Stimulated activated CD4-positive, alpha-beta T cell treated with anti-CD3 and anti-CD28 coated beads, Interleukin-4, amount 100 ng/mL, for 24 hours (primary cell): Measurements from ENCODE around the gene HCRTR1.

Source experiments
- DNase-seq: peaks from one replicate; pipeline ENCODE4 v3.0.0-alpha.2; 2020

Gene HCRTR1

GRCh38 chr1:31617218-31617915 is at the start of gene HCRTR1:
Gene HCRTR1 (plus strand): TSS chr1:31617689. CDS start chr1:31619193, 1,504 bp downstream.
- DNase-seq = no peak

DNA sequence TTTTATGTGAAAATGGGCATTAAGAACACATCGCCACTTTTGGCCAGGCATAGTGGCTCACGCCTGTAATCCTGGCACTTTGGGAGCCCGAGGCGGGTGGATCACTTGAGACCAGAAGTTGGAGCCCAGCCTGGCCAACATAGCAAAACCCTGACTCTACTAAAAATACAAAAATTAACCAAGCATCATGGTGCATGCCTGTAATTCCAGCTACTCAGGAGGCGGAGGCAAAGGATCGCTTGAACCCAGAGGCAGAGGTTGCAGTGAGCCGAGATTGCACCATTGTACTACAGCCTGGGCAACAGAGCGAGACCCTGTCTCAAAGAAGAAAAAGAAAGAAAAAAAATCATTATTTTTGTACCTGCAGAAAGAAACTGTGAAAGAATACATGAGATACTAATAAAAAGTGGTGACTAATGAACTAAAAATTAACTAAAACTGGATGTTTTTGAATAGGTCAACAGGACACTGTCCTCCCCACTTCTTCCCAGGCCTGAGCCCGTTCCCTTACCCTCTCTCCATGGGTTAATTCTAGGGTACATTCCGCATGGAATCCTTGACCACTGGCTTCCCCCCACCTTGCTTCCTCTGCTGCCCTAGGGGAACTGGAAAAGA is 49.4 kb upstream of the HCRTR1 start:
- DNase-seq = no peak

- no peak for DNase-seq
These were observed 48.4 kb upstream of the HCRTR1 start for GRCh38 chr1:31568895-31569595.

DNA sequence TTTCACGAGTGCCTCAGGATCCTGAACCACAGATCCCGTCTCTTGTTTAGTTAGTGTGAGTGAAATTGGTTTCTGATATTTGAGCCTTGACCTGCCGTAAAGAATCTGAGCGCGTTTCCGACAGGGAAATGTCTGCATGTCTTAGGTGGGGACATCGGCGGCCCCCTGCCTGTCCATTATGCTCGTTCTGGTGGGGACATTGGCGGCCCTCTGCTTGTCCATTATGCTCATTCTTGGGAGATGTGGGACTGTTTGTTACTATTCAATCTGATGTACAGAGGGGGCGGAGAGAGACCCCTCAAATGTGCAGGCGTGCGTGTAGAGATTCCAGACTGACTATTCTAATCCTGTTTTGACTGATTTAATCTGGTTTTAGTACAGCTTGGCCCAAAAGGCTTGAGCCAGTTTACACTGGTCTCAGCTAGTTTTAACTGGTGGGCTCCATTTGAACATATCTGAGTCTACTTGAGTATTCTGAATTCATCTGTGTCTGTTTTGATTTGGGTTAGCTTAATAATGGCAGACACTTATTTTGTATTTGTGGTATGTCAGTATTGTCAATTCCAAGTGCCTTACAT is 47.8 kb upstream of the HCRTR1 start:
- DNase-seq = no peak

GRCh38 chr1:31570228-31570627 is 47.3 kb upstream of the HCRTR1 start:
- no peak for DNase-seq

GRCh38 chr1:31570906-31571305 is 46.6 kb upstream of the HCRTR1 start:
- no peak for DNase-seq

DNA sequence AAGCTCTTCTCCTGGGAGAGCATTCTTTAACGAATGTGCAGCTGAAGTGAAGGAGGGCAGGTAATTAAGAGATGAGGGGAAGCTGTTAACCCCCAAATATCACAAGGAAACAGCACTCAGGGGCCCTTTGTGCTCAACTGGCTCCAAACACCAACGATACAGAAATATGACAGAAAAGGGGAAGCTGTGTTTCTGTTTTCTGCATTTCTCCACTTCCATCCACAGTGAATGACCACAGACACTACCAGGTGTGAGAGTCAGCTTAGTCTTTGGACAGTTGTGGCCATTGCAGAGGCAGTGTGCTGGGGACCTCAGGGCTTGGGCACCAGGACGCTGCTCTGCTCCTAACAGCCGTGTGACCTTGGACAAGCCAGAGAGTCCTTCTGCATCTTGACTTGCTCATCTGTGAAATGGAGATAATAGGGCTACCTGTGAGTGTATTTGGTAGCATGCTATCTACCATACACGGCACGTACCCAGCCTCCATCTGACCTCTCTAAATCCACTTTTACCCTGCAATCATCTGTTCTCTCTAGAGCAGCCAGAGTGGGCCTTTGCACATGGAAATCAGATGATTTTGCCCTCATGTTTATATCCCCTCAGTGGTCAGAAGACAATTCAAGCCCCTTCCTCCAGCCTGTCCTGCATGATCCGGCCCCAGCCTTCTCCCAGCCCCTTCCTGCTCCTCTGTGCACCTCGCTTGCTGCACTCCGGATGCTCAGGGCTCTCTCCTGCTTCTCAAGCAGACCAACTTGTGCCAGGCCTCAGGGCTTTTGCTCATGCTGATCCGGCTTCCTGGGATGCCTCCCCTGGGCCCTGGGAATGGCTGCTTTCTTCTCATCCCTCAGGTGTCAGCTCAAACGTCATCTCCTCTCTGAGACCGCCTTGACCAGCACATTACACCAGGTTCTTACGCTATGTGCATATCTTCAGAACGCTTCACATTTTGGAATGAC is 45.9 kb upstream of the HCRTR1 start:
- DNase-seq = no peak

- DNase-seq = no peak
These were observed 45.0 kb upstream of the HCRTR1 start for GRCh38 chr1:31572323-31573104.

- DNase-seq = no peak
These were observed 44.2 kb upstream of the HCRTR1 start for GRCh38 chr1:31573261-31573660.

DNA sequence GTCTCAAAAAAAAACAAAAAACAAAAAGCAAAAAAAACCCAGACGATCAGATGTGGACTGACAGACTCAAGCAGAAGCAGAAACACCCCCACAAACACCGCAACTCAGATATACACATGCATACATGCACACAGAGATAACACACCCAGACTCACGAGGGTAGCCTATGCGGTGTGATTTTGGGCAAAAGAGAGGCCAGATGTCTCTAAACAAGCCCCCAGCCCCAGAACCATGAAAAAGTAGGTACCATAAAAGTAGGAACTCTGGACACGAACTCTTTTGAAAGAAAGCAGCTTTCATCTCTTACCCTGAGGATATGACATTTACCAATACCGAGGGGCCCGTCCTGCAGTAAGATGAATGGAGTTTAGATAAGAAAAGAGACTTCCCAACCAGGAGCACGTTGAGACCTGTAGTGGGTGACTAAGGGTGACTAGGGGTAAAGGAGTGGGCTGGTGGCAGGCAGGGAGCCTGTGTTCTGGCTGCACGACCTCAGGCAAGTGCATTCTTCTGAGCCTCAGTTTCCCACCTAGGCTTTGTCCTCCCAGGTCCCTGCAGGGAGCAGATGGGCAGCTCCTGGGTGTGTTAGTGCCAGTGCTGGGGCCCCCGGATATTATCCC is 42.6 kb upstream of the HCRTR1 start:
- DNase-seq = no peak

DNA sequence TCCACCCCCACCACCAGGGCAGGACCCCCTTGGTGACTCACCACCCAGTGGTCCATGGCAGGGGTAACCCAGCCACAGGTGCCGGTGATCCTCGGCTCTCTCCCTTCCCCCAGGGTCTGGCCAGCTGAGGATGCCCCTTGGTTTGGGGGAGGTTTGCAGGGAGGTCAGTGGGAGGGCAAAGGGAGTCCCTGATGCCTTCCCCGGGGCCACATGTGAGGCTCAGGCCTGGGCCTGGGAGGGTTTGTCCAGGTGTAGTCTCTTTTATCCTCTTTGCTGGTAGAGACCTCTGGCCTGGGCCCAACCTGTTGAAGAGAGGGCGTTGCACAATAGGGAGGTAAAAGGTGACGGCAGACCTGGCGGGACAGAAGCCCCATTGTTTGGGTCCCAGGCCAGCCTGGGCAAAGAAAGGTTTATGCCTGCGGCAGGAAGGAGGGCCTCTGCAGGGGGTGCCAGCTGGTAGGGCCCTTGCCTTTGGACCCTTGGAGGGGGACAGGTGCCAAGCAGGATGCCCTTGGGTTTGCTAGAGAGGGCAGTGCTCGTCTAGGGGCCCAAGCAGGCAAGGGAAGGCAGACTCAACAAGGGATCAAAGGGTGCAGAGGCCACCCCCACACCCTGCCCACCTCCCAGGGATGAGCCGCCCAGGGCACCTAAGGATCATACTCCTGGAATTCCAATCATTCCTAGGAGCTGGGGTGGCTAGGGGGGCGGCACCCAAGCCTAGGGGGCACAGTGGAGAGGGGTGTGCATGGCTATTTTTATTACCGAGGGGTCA is 41.9 kb upstream of the HCRTR1 start:
- no peak for DNase-seq

GRCh38 chr1:31576201-31576669 is 41.3 kb upstream of the HCRTR1 start, which contains the start of gene TINAGL1:
Gene TINAGL1 (plus strand): TSS chr1:31576515. CDS start chr1:31577149, 634 bp downstream.
- no peak for DNase-seq

DNA sequence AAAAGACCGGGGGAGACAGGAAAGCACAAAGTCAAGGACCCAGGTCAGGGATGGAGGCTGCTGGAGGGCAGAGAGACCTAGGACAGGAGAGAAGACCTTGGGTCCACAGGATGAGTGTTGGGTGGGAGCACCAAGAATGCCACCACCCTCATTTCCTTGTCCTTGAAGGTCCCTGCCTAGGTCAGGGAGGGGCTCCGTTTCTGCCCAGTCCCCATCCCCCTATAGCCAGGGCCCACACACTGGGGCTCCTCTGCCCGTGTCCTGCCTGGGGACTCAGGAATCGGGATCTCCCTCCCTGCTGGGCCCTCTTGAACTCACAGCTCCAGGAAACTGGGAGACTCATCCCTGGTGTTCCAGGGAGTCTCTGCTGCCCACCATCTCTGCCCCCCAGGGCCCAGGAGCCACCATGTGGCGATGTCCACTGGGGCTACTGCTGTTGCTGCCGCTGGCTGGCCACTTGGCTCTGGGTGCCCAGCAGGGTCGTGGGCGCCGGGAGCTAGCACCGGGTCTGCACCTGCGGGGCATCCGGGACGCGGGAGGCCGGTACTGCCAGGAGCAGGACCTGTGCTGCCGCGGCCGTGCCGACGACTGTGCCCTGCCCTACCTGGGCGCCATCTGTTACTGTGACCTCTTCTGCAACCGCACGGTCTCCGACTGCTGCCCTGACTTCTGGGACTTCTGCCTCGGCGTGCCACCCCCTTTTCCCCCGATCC is 40.6 kb upstream of the HCRTR1 start:
- DNase-seq = no peak

DNA sequence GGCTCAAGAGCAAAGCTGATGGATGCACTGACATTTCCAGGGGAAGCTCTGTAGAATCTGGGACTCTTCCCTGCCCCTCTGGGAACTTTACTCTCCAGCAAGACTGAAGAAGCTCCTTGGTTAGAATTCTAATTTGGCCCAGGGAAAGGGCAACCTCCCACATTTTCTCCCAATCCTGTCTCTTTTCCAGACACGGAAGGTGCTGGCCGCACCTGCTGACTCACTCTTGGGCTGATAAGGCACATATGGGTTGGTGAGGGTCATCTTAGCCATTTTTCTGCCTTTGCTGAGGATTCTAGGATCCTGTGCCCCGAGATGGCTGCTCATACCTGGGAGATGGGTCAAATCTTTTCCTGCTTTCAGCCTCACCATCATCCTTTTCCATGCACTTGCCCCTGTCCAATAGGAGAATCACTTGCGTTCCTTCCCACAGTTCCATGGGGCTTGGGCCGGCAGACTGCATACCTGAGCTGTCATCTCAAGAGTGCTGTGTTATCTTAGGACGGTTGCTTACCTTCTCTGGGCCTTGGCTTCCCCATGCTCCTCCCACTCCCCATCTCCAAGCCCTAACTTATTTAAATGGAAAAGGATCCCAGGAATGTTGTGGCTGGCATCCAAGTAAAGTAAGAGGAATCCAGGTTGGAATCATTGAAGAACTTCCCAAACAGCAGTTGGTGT is 39.8 kb upstream of the HCRTR1 start:
- no peak for DNase-seq

- DNase-seq = no peak
These were observed 38.1 kb upstream of the HCRTR1 start for GRCh38 chr1:31579374-31579773.

GRCh38 chr1:31580513-31580870 is 37.0 kb upstream of the HCRTR1 start:
- no peak for DNase-seq

DNA sequence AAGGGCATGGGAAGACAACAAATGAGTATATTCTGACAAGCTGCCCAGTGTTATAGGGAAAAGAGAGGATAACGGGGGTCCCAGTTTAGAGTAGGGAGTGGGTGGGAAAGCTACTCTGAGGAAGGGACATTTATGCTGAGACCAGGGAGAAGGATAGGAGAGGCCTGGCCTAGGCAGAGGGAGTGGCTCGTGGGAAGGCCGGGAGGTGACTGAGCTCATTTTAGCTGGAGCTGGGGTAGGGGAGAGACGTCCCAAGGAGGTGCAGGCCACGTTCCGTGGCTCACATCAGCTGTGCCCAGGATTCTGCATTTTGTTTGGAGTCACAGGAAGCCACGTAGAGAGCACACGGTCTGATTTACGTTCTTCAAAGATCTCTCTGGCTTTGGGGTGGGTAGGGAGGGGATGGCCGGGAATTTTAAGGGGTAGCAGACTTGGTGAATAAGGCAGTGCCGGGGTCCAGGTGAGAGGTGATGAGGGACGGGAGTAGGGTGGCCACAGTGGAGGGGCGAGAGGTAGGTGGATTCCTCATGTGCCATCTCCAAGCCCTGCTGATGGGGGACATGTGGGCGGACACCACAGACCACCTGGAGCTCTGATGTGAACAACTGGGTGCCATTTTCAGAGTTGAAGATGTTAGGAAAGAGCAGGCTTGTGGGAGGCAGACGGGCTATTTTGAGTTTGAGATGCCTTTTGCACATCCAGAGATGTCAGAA is 36.4 kb upstream of the HCRTR1 start:
- DNase-seq = no peak
